Adrenal gland (tissue), 12 donors: ENCODE data around the gene GPT2. TPM values are rescaled to one million over a fixed set of nuclear protein-coding genes. Genes with fewer than 3 reads are reported as not detected.
A peak's percentile ranks its signal among the peaks of the same experiment; 100 is the strongest.

Experiments used
- DNase-seq, 7 donors: peaks; one replicate each; pipeline ENCODE4 v3.0.0-alpha.2; 2019 to 2020
- H3K27ac ChIP-seq, 5 donors: fragments of 200-600 bp; sonication (generic) in 4 of 5; 1 replicate in 3 of 5; 2 replicates in 2 of 5; pipeline versions ENCODE4 v1.5.1 to v1.8.0; 2016 to 2020; ENCODE audit warnings: mild to moderate bottlenecking in 1 of 5
- H3K27me3 ChIP-seq: fragments of 200-600 bp; 2 replicates; pipeline ENCODE4 v1.8.0; 2021
- H3K36me3 ChIP-seq, 2 donors: fragments of 200-600 bp; replicated peaks in 1 of 2; 1 replicate in 1 of 2; 2 replicates in 1 of 2; pipeline versions ENCODE4 v1.5.1 to v1.8.0; 2018 to 2022
- H3K4me1 ChIP-seq, 2 donors: fragments of 200-600 bp; replicated peaks in 1 of 2; 1 replicate in 1 of 2; 2 replicates in 1 of 2; pipeline versions ENCODE4 v1.5.1 to v1.8.0; 2018 to 2021
- H3K4me3 ChIP-seq, 4 donors: fragments of 200-600 bp; sonication (generic) in 3 of 4; one replicate each; pipeline ENCODE4 v1.5.1; 2016 to 2018
- H3K9me3 ChIP-seq, 3 donors: fragments of 200-600 bp; sonication (generic) in 1 of 3; replicated peaks in 1 of 3; 1 replicate in 2 of 3; 2 replicates in 1 of 3; pipeline versions ENCODE4 v1.5.1 to v1.8.0; 2016 to 2021
- CTCF ChIP-seq, 6 experiments: fragments of 450-650 bp in 4 of 6; fragments of 200-600 bp in 2 of 6; sonication (generic) in 1 of 6; IDR thresholded peaks; 1 replicate in 5 of 6; 2 replicates in 1 of 6; pipeline versions ENCODE4 v1.5.1 to v1.8.0; 2016 to 2021; ENCODE audit warnings: antibody characterized with exemption in 6 of 6, mild to moderate bottlenecking in 2 of 6, moderate library complexity in 1 of 6
- POLR2A ChIP-seq, 2 donors: fragments of 450-650 bp; IDR thresholded peaks; one replicate each; pipeline ENCODE4 v1.6.1; 2017; ENCODE audit warnings: antibody characterized with exemption in 2 of 2, mild to moderate bottlenecking in 2 of 2, moderate library complexity in 1 of 2
- WGBS, 4 donors: extraction: QIAGEN DNeasy Blood & Tissue Kit in 2 of 4; methylation state at CpG; one replicate each; pipeline versions ENCODE4 v1.1.5 to v1.1.7; 2013 to 2017; 5-methylcytosine and 5-hydroxymethylcytosine counted together
- intact Hi-C, 2 donors: fragments of 100-400 bp; cut with DNase I; formaldehyde crosslinking; loops; one replicate each; pipeline versions ENCODE4 v1.14.1 to v1.15.0; 2022 to 2023
- polyA plus RNA-seq, 3 donors: library from polyadenylated mRNA; stranded (reverse); fragments of 200-250 nt in 2 of 3; fragments of 350-450 nt in 1 of 3; fragmentation: Illumina TruSeq in 1 of 3; extraction: RNeasy Lipid Tissue Mini Kit (QIAGEN cat#74804) in 1 of 3; gene quantifications; one replicate each; pipeline ENCODE4 v1.2.3, GENCODE V29; 2013 to 2014
- total RNA-seq, 9 donors: library from RNA; depleted of rRNA in 4 of 9; stranded (reverse); fragments of >200 nt in 4 of 9; fragments of 120-200 nt in 1 of 9; fragmentation: NEBNext Ultra II Directional in 1 of 9; extraction: Animal tissue kit (Norgen Biotek cat#: 25700) in 1 of 9; gene quantifications; one replicate each; pipeline versions ENCODE4 v1.1.0 to v1.2.4, GENCODE V29; 2013 to 2023
- donor health status: healthy with polysubstance abuse.
- donor health status: Bipolar disorder and iron deficiency.
- donor health status: DM: yes; HTN: yes; CAD: no.
- donor health status: DM: no; HTN: no; CAD: no.
- donor health status: DM: no; HTN: no; CAD: no.
- donor health status: DM: yes; HTN: yes; CAD: no.

Gene GPT2
- total and polyA plus RNA-seq, 12 donors = 10.3 to 70.8 (median 21.2) TPM

GRCh38 chr16:46853713-46854443 lies 30.3 kb upstream of the GPT2 start:
- no peaks in the 10 kb centered on the region for H3K9me3 ChIP-seq
- 18 to 25% (median 21%) methylated on average over 5 of the region's 5 CpGs for WGBS, 4 donors
- intact Hi-C loops = loop anchor here (2.0 to 10.0 kb wide), 4 partner anchors 55 to 1311 kb away; no protein-coding TSS in a partner anchor

GRCh38 chr16:46854846-46855245 lies 29.3 kb upstream of the GPT2 start:
- Histone ChIP-seq H3K4me1 (no peaks in the 10 kb centered on the region), H3K27me3 (no peaks in the 10 kb centered on the region), H3K27ac (no peak overlapping the region), H3K4me3 (no peak overlapping the region), H3K9me3 (no peaks in the 10 kb centered on the region), H3K36me3 (no peaks in the 10 kb centered on the region)
- WGBS, 4 donors = 87 to 95% (median 89%) methylated on average over 2 of the region's 2 CpGs
- TF ChIP-seq POLR2A (IDR thresholded peaks at IDR 0.05) = no peak
- no peak for TF ChIP-seq CTCF (IDR thresholded peaks at IDR 0.05)
- intact Hi-C loops = loop anchor here (2.0 to 10.0 kb wide), 4 partner anchors 54 to 1310 kb away; no protein-coding TSS in a partner anchor
- no peak for DNase-seq

More at GRCh38 chr16:46853713-46854443, 30.3 kb upstream of the GPT2 start:
- TF ChIP-seq POLR2A (IDR thresholded peaks at IDR 0.05) (no peak), CTCF (IDR thresholded peaks at IDR 0.05) (peak; percentile 58 to 91 (median 86))
- DNase-seq = peak; percentile 75 to 92 (median 87)
- Histone ChIP-seq H3K4me1 (no peaks in the 10 kb centered on the region), H3K27me3 (no peaks in the 10 kb centered on the region), H3K4me3 (no peak overlapping the region), H3K36me3 (no peaks in the 10 kb centered on the region), H3K27ac (no peak overlapping the region)

- DNase-seq = peak in 1 of 7 donors; percentile 16
- 52 to 68% (median 62%) methylated on average over 4 of the region's 4 CpGs for WGBS, 4 donors
- no peak overlapping the region for H3K4me3 ChIP-seq
- intact Hi-C loops = loop anchor here in 1 of 2 donors (2.0 to 10.0 kb wide), 2 partner anchors 53 to 1309 kb away; no protein-coding TSS in a partner anchor
- H3K9me3 ChIP-seq = no peaks in the 10 kb centered on the region
- H3K4me1 ChIP-seq = no peaks in the 10 kb centered on the region
- no peaks in the 10 kb centered on the region for H3K36me3 ChIP-seq
- no peak overlapping the region for H3K27ac ChIP-seq
- TF ChIP-seq POLR2A (IDR thresholded peaks at IDR 0.05) = no peak
- TF ChIP-seq CTCF (IDR thresholded peaks at IDR 0.05) = no peak
- no peaks in the 10 kb centered on the region for H3K27me3 ChIP-seq
These were observed 28.8 kb upstream of the GPT2 start for GRCh38 chr16:46855389-46855788.

GRCh38 chr16:46857368-46857945 lies 26.7 kb upstream of the GPT2 start:
- peak; percentile 24 to 69 (median 53) for DNase-seq
- H3K27me3 ChIP-seq = no peaks in the 10 kb centered on the region
- no peak overlapping the region for H3K4me3 ChIP-seq
- intact Hi-C loops = loop anchor here in 1 of 2 donors (10.0 kb wide), 1 partner anchor 1307 kb away; no protein-coding TSS in a partner anchor
- H3K4me1 ChIP-seq = no peaks in the 10 kb centered on the region
- 40 to 49% (median 47%) methylated on average over 6 of the region's 6 CpGs for WGBS, 4 donors
- TF ChIP-seq CTCF (IDR thresholded peaks at IDR 0.05) (peak; percentile 20 to 61 (median 46)), POLR2A (IDR thresholded peaks at IDR 0.05) (no peak)
- no peaks in the 10 kb centered on the region for H3K36me3 ChIP-seq
- H3K9me3 ChIP-seq = no peaks in the 10 kb centered on the region
- peak overlapping the region in 2 of 5 donors; percentile 7 to 17 for H3K27ac ChIP-seq
